Lung (tissue), 12 donors: Measurements from ENCODE around the gene GLB1L2. TPM values are rescaled to one million over a fixed set of nuclear protein-coding genes. Genes with fewer than 3 reads are reported as not detected.

ENCODE experiments used
- ATAC-seq: fragments of 200-7000 bp; cut with Tn5 transposase; one replicate; pipeline ENCODE4 v1.9.1; 2020; ENCODE audit warnings: moderate number of reproducible peaks; ENCODE audit not compliant: insufficient read depth, low FRiP score
- DNase-seq, 3 donors: peaks; one replicate each; pipeline ENCODE4 v3.0.0-alpha.2; 2013 to 2017
- H3K27ac ChIP-seq, 2 donors: one replicate each; pipeline ENCODE4 v1.5.1; 2013; ENCODE audit warnings: mild to moderate bottlenecking in 2 of 2, moderate library complexity in 2 of 2, control low read depth in 1 of 2, inconsistent platforms in 1 of 2, low read depth in 1 of 2, low read length in 1 of 2
- H3K27me3 ChIP-seq, 3 donors: one replicate each; pipeline ENCODE4 v1.5.1; 2013; ENCODE audit warnings: low read length in 2 of 3; ENCODE audit not compliant: control insufficient read depth in 3 of 3, insufficient read depth in 3 of 3
- H3K36me3 ChIP-seq, 4 donors: one replicate each; pipeline ENCODE4 v1.5.1; 2013; ENCODE audit warnings: low read length in 4 of 4, mild to moderate bottlenecking in 1 of 4, moderate library complexity in 1 of 4; ENCODE audit not compliant: control insufficient read depth in 4 of 4, insufficient read depth in 4 of 4
- H3K4me1 ChIP-seq, 5 donors: one replicate each; pipeline ENCODE4 v1.5.1; 2013; ENCODE audit warnings: low read length in 5 of 5, mild to moderate bottlenecking in 2 of 5, moderate library complexity in 1 of 5; ENCODE audit not compliant: control insufficient read depth in 5 of 5, insufficient read depth in 5 of 5
- H3K4me3 ChIP-seq: one replicate; pipeline ENCODE4 v1.5.1; 2013; ENCODE audit warnings: mild to moderate bottlenecking, control low read depth, moderate library complexity
- H3K9ac ChIP-seq, 2 donors: one replicate each; pipeline ENCODE4 v1.5.1; 2013; ENCODE audit warnings: low read length in 2 of 2, control low read depth in 1 of 2; ENCODE audit not compliant: insufficient read depth in 1 of 2
- H3K9me3 ChIP-seq, 4 donors: one replicate each; pipeline ENCODE4 v1.5.1; 2013; ENCODE audit warnings: low read length in 3 of 4, mild to moderate bottlenecking in 1 of 4, moderate library complexity in 1 of 4; ENCODE audit not compliant: control insufficient read depth in 4 of 4, insufficient read depth in 3 of 4
- CTCF ChIP-seq: IDR thresholded peaks from 2 replicates; pipeline ENCODE4 v1.5.1; 2012; ENCODE audit warnings: mild to moderate bottlenecking; ENCODE audit errors: control extremely low read depth, extremely low read depth
- WGBS, 2 donors: extraction: QIAGEN DNeasy Blood & Tissue Kit; methylation state at CpG; one replicate each; pipeline ENCODE4 v1.1.7; 2013; 5-methylcytosine and 5-hydroxymethylcytosine counted together
- polyA plus RNA-seq, 2 donors: library from polyadenylated mRNA; stranded (reverse); fragments of 200-250 nt; gene quantifications; one replicate each; pipeline ENCODE4 v1.2.1, GENCODE V29; 2013
- total RNA-seq, 2 donors: library from RNA; depleted of rRNA in 1 of 2; stranded (reverse); fragments of >200 nt in 1 of 2; gene quantifications; one replicate each; pipeline ENCODE4 v1.2.1, GENCODE V29; 2014 to 2021
- donor health status: control.
- donor health status: control.
- donor health status: Bipolar disorder and iron deficiency.
- donor health status: healthy.
- donor health status: DM: yes; HTN: yes; CAD: no.

The GLB1L2 gene
- total and polyA plus RNA-seq, 4 donors: 7.1 to 13.6 (median 9.3) TPM

- H3K27me3 ChIP-seq: peaks cover 0 to 4% (median 0%) of the 10 kb centered on the region in 3 donors
- no peaks in the 10 kb centered on the region for H3K4me1 ChIP-seq
- TF ChIP-seq CTCF: no peak
- DNase-seq (no peak), ATAC-seq (no peak)
- no peak overlapping the region for H3K4me3 ChIP-seq
- 79 to 84% methylated on average over 10 of the region's 10 CpGs for WGBS, 2 donors
- H3K9ac ChIP-seq: no peak overlapping the region
- H3K36me3 ChIP-seq: no peaks in the 10 kb centered on the region
- peaks cover 0 to 3% (median 0%) of the 10 kb centered on the region in 4 donors for H3K9me3 ChIP-seq
- H3K27ac ChIP-seq: no peak overlapping the region
Measured at GRCh38 chr11:134394311-134394710, 62.5 kb downstream of the GLB1L2 start.

GRCh38 chr11:134395002-134395401 is 63.2 kb downstream of the GLB1L2 start:
- TF ChIP-seq CTCF: no peak
- Histone ChIP-seq H3K27ac (no peak overlapping the region), H3K4me3 (no peak overlapping the region), H3K27me3 (peaks cover 0 to 4% (median 0%) of the 10 kb centered on the region in 3 donors), H3K9me3 (peaks cover 0 to 3% (median 0%) of the 10 kb centered on the region in 4 donors), H3K4me1 (no peaks in the 10 kb centered on the region), H3K36me3 (no peaks in the 10 kb centered on the region), H3K9ac (no peak overlapping the region)
- DNase-seq: no peak
- no peak for ATAC-seq
- 78 to 79% methylated on average over 12 of the region's 12 CpGs for WGBS, 2 donors

GRCh38 chr11:134397304-134398078 is 65.7 kb downstream of the GLB1L2 start:
- 85 to 92% methylated on average over 18 of the region's 18 CpGs for WGBS, 2 donors
- no peak overlapping the region for H3K9ac ChIP-seq
- H3K36me3 ChIP-seq: no peaks in the 10 kb centered on the region
- no peak overlapping the region for H3K4me3 ChIP-seq
- H3K4me1 ChIP-seq: no peaks in the 10 kb centered on the region
- peaks cover 0 to 3% (median 0%) of the 10 kb centered on the region in 4 donors for H3K9me3 ChIP-seq
- ATAC-seq: no peak
- TF ChIP-seq CTCF: no peak
- H3K27ac ChIP-seq: no peak overlapping the region
- DNase-seq: no peak
- H3K27me3 ChIP-seq: peaks cover 0 to 4% (median 0%) of the 10 kb centered on the region in 3 donors
